Mesendoderm (in vitro differentiated cells): Measurements from ENCODE around the gene AP1G2. TPM values are rescaled to one million over a fixed set of nuclear protein-coding genes. Genes with fewer than 3 reads are reported as not detected.
A peak's percentile ranks its signal among the peaks of the same experiment; 100 is the strongest.

Experiments used
- DNase-seq: peaks from one replicate; pipeline ENCODE4 v3.0.0; 2013
- H2AK5ac ChIP-seq: 2 replicates; pipeline ENCODE4 v1.6.1; 2013; ENCODE audit warnings: low read length, inconsistent platforms
- H2BK120ac ChIP-seq: 2 replicates; pipeline ENCODE4 v1.6.1; 2013; ENCODE audit warnings: low read depth, mild to moderate bottlenecking, low read length, moderate library complexity, mixed read lengths
- H2BK15ac ChIP-seq: replicated peaks from 2 replicates; pipeline ENCODE4 v1.6.1; 2013; ENCODE audit warnings: low read depth, mild to moderate bottlenecking, moderate library complexity
- H2BK5ac ChIP-seq: 2 replicates; pipeline ENCODE4 v1.6.1; 2013; ENCODE audit warnings: low read length, inconsistent platforms
- H3K18ac ChIP-seq: 2 replicates; pipeline ENCODE4 v1.6.1; 2013; ENCODE audit warnings: mild to moderate bottlenecking, low read length, mixed read lengths
- H3K23ac ChIP-seq: one replicate; pipeline ENCODE4 v1.6.1; 2013; ENCODE audit warnings: low read length
- H3K27ac ChIP-seq: 2 replicates; pipeline ENCODE4 v1.5.1; 2013; ENCODE audit warnings: low read depth, mild to moderate bottlenecking, inconsistent platforms, low read length, moderate library complexity
- H3K27me3 ChIP-seq: 2 replicates; pipeline ENCODE4 v1.6.1; 2013; ENCODE audit warnings: low read length, control low read depth, mild to moderate bottlenecking, inconsistent platforms; ENCODE audit not compliant: insufficient read depth, poor library complexity
- H3K36me3 ChIP-seq: 2 replicates; pipeline ENCODE4 v1.6.1; 2013; ENCODE audit warnings: low read length, inconsistent platforms; ENCODE audit not compliant: control insufficient read depth, insufficient read depth
- H3K4ac ChIP-seq: one replicate; pipeline ENCODE4 v1.6.1; 2013; ENCODE audit warnings: low read depth, mild to moderate bottlenecking, low read length, moderate library complexity
- H3K4me1 ChIP-seq: 2 replicates; pipeline ENCODE4 v1.6.1; 2013; ENCODE audit warnings: low read depth, low read length, inconsistent platforms; ENCODE audit not compliant: control insufficient read depth
- H3K4me2 ChIP-seq: 2 replicates; pipeline ENCODE4 v1.6.1; 2013; ENCODE audit warnings: low read length
- H3K4me3 ChIP-seq: 2 replicates; pipeline ENCODE4 v1.5.1; 2013; ENCODE audit warnings: mild to moderate bottlenecking, low read length
- H3K56ac ChIP-seq: one replicate; pipeline ENCODE4 v1.6.1; 2013; ENCODE audit warnings: low read length
- H3K79me1 ChIP-seq: 2 replicates; pipeline ENCODE4 v1.6.1; 2013; ENCODE audit warnings: low read length, inconsistent platforms
- H3K79me2 ChIP-seq: 2 replicates; pipeline ENCODE4 v1.6.1; 2013; ENCODE audit warnings: mild to moderate bottlenecking, low read length; ENCODE audit not compliant: control insufficient read depth, insufficient read depth
- H3K9ac ChIP-seq: 2 replicates; pipeline ENCODE4 v1.6.1; 2013; ENCODE audit warnings: low read length, inconsistent platforms
- H4K5ac ChIP-seq: one replicate; pipeline ENCODE4 v1.6.1; 2013; ENCODE audit warnings: low read length
- H4K8ac ChIP-seq: one replicate; pipeline ENCODE4 v1.6.1; 2013; ENCODE audit warnings: low read depth, mild to moderate bottlenecking, control low read depth, low read length, moderate library complexity
- WGBS: extraction: QIAGEN DNeasy Blood & Tissue Kit; methylation state at CpG from one replicate; pipeline ENCODE4 v1.1.7; 2013; ENCODE audit warnings: low lambda C conversion rate, missing lambda C conversion rate; ENCODE audit not compliant: insufficient coverage; ENCODE audit errors: extremely low coverage; 5-methylcytosine and 5-hydroxymethylcytosine counted together
- polyA plus RNA-seq, 2 experiments: library from polyadenylated mRNA; stranded (reverse); fragments of 200-250 nt; gene quantifications; one replicate each; pipeline ENCODE4 v1.2.3, GENCODE V29; 2013

The AP1G2 gene
- 44.0 TPM for polyA plus RNA-seq (2013, experiment 1 of 2)
- 46.8 TPM for polyA plus RNA-seq (2013, experiment 2 of 2)

DNA sequence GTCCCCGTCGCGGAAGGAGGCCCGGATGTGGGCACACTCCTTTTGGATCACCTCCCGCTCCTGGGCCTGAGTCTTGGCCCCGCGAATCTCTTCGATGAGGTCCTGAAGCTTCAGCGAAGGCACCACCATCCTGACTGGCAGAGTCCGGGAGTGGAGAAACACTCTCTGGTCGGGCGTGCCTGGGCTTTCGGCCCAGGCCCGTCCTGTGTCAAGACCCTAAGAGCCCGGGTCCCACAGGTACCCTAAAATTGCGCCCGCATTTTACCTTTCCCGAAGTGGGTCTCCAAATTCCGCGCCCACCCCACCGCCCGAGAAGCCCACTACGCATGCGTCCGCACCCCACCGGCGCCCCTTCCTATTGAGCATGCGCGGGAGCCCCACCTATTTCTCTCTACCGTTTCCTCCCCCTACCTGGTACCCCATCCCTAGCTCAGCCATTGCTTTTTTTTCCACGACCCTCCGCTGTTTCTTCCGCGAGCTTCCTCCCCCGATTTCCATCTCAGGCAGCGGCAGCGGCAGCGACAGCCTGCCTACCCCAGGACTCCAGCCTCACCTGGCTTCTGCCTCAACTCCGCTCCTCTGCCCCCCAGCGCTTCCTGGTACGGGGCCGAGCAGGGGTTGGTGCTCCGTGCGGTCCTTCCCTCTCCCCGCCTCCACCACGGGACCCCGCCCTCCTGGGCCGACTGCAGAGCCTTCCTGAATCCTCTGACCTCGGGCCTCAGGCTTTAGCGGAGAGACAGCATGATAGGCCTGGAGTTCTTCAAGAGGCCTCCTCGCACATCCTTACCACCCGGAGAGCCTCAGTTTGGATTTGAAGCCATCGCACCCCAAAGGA, at the start of gene AP1G2:
Gene AP1G2 (minus strand): TSS at position 606 of the 835 bp plus-strand sequence. CDS start 477 bp downstream, at position 129.
- peaks cover 8% of the 10 kb centered on the region for H3K79me1 ChIP-seq
- peak within 1 kb of the TSS; percentile 84 for H2BK5ac ChIP-seq
- H3K4me1 ChIP-seq, result peaks cover 3% of the 10 kb centered on the region
- no peak within 1 kb of the TSS for H2BK15ac ChIP-seq
- H3K4me3 ChIP-seq, result peak within 1 kb of the TSS; percentile 91
- no peak within 1 kb of the TSS for H3K4ac ChIP-seq
- peak within 1 kb of the TSS; percentile 7 for H3K18ac ChIP-seq
- H3K36me3 ChIP-seq, result peaks cover 2% of the 10 kb centered on the region
- no peaks in the 10 kb centered on the region for H3K79me2 ChIP-seq
- peak within 1 kb of the TSS; percentile 98 for H3K56ac ChIP-seq
- peak within 1 kb of the TSS; percentile 84 for H3K4me2 ChIP-seq
- no peak within 1 kb of the TSS for H2AK5ac ChIP-seq
- DNase-seq, result peak; percentile 93
- H3K23ac ChIP-seq, result no peak within 1 kb of the TSS
- peak within 1 kb of the TSS; percentile 51 for H3K27ac ChIP-seq
- no peaks in the 10 kb centered on the region for H3K27me3 ChIP-seq
- H2BK120ac ChIP-seq, result no peak within 1 kb of the TSS
- H4K8ac ChIP-seq, result no peak within 1 kb of the TSS
- WGBS, result no CpG with 5 or more reads among the region's 53 CpGs
- H4K5ac ChIP-seq, result no peak within 1 kb of the TSS
- peak within 1 kb of the TSS; percentile 94 for H3K9ac ChIP-seq

GRCh38 chr14:23615856-23616255, 48.3 kb upstream of the AP1G2 start:
- Histone ChIP-seq H3K79me2 (no peaks in the 10 kb centered on the region), H3K4me3 (no peak overlapping the region), H3K4ac (no peak overlapping the region), H2AK5ac (no peak overlapping the region), H3K4me2 (no peak overlapping the region), H3K18ac (no peak overlapping the region), H3K56ac (no peak overlapping the region), H3K27me3 (no peaks in the 10 kb centered on the region), H3K79me1 (no peaks in the 10 kb centered on the region), H4K5ac (no peak overlapping the region), H4K8ac (no peak overlapping the region), H3K4me1 (no peaks in the 10 kb centered on the region), H2BK5ac (no peak overlapping the region), H2BK15ac (no peak overlapping the region), H3K27ac (no peak overlapping the region), H3K23ac (no peak overlapping the region), H2BK120ac (no peak overlapping the region), H3K36me3 (no peaks in the 10 kb centered on the region), H3K9ac (no peak overlapping the region)
- WGBS, result no CpG with 5 or more reads among the region's 5 CpGs
- no peak for DNase-seq

DNA sequence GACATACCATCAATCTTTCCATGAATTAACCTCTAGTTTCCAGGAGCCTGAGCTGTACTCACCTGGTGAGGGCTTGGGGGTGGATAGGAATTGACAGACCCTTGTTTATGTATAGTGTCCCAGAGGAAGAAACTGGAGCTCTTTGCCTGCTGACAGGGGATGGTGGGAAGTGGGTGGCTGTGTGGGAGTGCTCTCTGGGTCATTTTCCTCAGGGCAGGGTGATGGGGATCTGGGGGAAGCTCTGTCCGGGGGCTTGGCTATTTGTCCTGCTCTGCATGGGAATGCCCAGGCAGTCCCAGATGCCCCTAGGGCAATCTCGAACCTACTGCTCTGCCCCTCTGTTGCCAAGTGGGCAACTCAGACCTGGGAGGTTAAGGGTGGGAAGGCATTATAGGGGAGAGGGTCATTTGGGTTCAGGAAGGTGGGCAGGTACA, 46.8 kb upstream of the AP1G2 start:
- H4K5ac ChIP-seq, result no peak overlapping the region
- H3K36me3 ChIP-seq, result no peaks in the 10 kb centered on the region
- H2BK5ac ChIP-seq, result no peak overlapping the region
- no peak overlapping the region for H3K18ac ChIP-seq
- DNase-seq, result no peak
- no peaks in the 10 kb centered on the region for H3K27me3 ChIP-seq
- H3K9ac ChIP-seq, result no peak overlapping the region
- H2AK5ac ChIP-seq, result no peak overlapping the region
- H4K8ac ChIP-seq, result no peak overlapping the region
- H3K4me1 ChIP-seq, result no peaks in the 10 kb centered on the region
- H3K4ac ChIP-seq, result no peak overlapping the region
- no peaks in the 10 kb centered on the region for H3K79me2 ChIP-seq
- peak overlapping the region; percentile 4 for H3K27ac ChIP-seq
- no peak overlapping the region for H2BK120ac ChIP-seq
- H2BK15ac ChIP-seq, result no peak overlapping the region
- no peak overlapping the region for H3K4me2 ChIP-seq
- no peak overlapping the region for H3K23ac ChIP-seq
- no peaks in the 10 kb centered on the region for H3K79me1 ChIP-seq
- no peak overlapping the region for H3K4me3 ChIP-seq
- no CpG with 5 or more reads among the region's 2 CpGs for WGBS
- no peak overlapping the region for H3K56ac ChIP-seq

DNA sequence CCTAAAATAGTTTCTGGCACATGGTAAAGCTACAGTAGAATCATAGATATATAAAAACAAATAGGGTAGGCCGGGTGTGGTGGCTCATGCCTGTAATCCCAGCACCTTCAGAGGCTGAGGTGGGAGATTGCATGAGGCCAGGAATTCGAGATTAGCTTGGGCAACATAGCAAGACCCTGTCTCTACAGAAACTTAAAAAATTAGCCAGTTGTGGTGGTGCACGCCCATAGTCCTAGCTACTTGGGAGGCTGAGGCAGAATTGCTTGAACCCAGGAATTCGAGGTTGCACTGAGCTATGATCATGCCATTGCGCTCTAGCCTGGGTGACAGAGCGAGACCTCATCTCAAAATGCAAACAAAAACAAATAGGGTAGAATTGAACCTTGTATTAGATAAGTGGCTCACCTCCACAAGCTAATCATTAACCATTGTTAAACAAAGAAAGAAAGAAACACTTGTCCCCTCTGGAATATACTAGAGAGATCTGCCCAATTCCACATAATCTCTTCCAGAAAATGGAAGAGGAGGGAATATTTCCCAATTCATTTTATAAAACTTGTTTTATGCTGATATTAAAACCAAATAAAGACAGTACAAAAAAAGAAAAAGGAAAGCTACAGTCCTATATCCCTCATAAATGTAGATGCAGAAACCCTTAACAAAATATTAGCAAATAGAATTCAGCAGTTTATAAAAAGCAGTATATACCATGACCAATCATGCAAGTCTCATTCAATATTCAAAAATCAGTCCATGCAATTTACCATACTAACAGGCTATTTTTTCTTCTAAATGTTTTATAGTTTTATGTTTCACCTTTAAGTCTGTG, 45.9 kb upstream of the AP1G2 start:
- no peak overlapping the region for H3K23ac ChIP-seq
- no peak overlapping the region for H3K9ac ChIP-seq
- H3K4me3 ChIP-seq, result no peak overlapping the region
- no peaks in the 10 kb centered on the region for H3K27me3 ChIP-seq
- H3K36me3 ChIP-seq, result no peaks in the 10 kb centered on the region
- no peak overlapping the region for H2AK5ac ChIP-seq
- no CpG with 5 or more reads among the region's 6 CpGs for WGBS
- H4K5ac ChIP-seq, result no peak overlapping the region
- H3K18ac ChIP-seq, result no peak overlapping the region
- H3K56ac ChIP-seq, result no peak overlapping the region
- no peaks in the 10 kb centered on the region for H3K79me1 ChIP-seq
- H3K4me1 ChIP-seq, result no peaks in the 10 kb centered on the region
- H2BK5ac ChIP-seq, result no peak overlapping the region
- H3K4ac ChIP-seq, result no peak overlapping the region
- H2BK120ac ChIP-seq, result no peak overlapping the region
- peak overlapping the region; percentile 2 for H4K8ac ChIP-seq
- H3K27ac ChIP-seq, result no peak overlapping the region
- DNase-seq, result no peak
- no peaks in the 10 kb centered on the region for H3K79me2 ChIP-seq
- no peak overlapping the region for H3K4me2 ChIP-seq
- H2BK15ac ChIP-seq, result no peak overlapping the region

- no CpG with 5 or more reads among the region's 1 CpG for WGBS
- DNase-seq, result no peak
- no peak overlapping the region for H3K27ac ChIP-seq
- no peak overlapping the region for H3K4me2 ChIP-seq
- no peak overlapping the region for H3K4me3 ChIP-seq
- H4K5ac ChIP-seq, result no peak overlapping the region
- no peak overlapping the region for H3K4ac ChIP-seq
- no peak overlapping the region for H3K56ac ChIP-seq
- no peaks in the 10 kb centered on the region for H3K27me3 ChIP-seq
- no peak overlapping the region for H2BK120ac ChIP-seq
- H3K23ac ChIP-seq, result no peak overlapping the region
- H2BK15ac ChIP-seq, result no peak overlapping the region
- no peaks in the 10 kb centered on the region for H3K79me1 ChIP-seq
- H3K18ac ChIP-seq, result no peak overlapping the region
- no peaks in the 10 kb centered on the region for H3K79me2 ChIP-seq
- H3K4me1 ChIP-seq, result no peaks in the 10 kb centered on the region
- H3K9ac ChIP-seq, result no peak overlapping the region
- H4K8ac ChIP-seq, result peak overlapping the region; percentile 2
- H3K36me3 ChIP-seq, result no peaks in the 10 kb centered on the region
- H2BK5ac ChIP-seq, result no peak overlapping the region
- H2AK5ac ChIP-seq, result no peak overlapping the region
Measured at GRCh38 chr14:23612802-23613201, 45.2 kb upstream of the AP1G2 start.
